HG02678 (cell line): ENCODE data around the gene DHRS3.
"Not testable (repeated sequence)": the region's sequence is repeated elsewhere in the genome, so short reads cannot be mapped to it uniquely, and the experiment has no call there.

ENCODE experiments used
- ATAC-seq: cut with Tn5 transposase; IDR thresholded peaks from one replicate; pipeline ENCODE4 v1.9.1; 2021; ENCODE audit warnings: mild to moderate bottlenecking, moderate library complexity; ENCODE audit not compliant: unreplicated experiment

The DHRS3 gene

GRCh38 chr1:12581179-12581578 lies 36.8 kb downstream of the DHRS3 start:
- ATAC-seq = no peak

- ATAC-seq = no peak
Measured at GRCh38 chr1:12580054-12580887, 37.7 kb downstream of the DHRS3 start.

- no peak for ATAC-seq
Measured at GRCh38 chr1:12578860-12579422, 39.1 kb downstream of the DHRS3 start.

- ATAC-seq = no peak
Measured at GRCh38 chr1:12577020-12577419, 41.0 kb downstream of the DHRS3 start.

GRCh38 chr1:12574757-12575139 lies 43.3 kb downstream of the DHRS3 start:
- no peak for ATAC-seq

GRCh38 chr1:12573015-12573825 lies 44.8 kb downstream of the DHRS3 start:
- ATAC-seq = no peak

- no peak for ATAC-seq
Measured at GRCh38 chr1:12572522-12572921, 45.5 kb downstream of the DHRS3 start.

GRCh38 chr1:12570291-12570690 lies 47.7 kb downstream of the DHRS3 start:
- ATAC-seq = no peak

- ATAC-seq = no peak
Measured at GRCh38 chr1:12568009-12568767, 49.8 kb downstream of the DHRS3 start.

GRCh38 chr1:12567288-12567819 lies 50.7 kb downstream of the DHRS3 start:
- ATAC-seq = no peak

- ATAC-seq = no peak
Measured at GRCh38 chr1:12566484-12567287, 51.3 kb downstream of the DHRS3 start.

- no peak for ATAC-seq
Measured at GRCh38 chr1:12565966-12566352, 52.1 kb downstream of the DHRS3 start.

- no peak for ATAC-seq
Measured at GRCh38 chr1:12565094-12565965, 52.7 kb downstream of the DHRS3 start.

GRCh38 chr1:12564251-12564650 lies 53.8 kb downstream of the DHRS3 start:
- not testable (repeated sequence) for ATAC-seq

- no peak for ATAC-seq
Measured at GRCh38 chr1:12562955-12563576, 54.9 kb downstream of the DHRS3 start.

GRCh38 chr1:12561121-12561520 lies 56.9 kb downstream of the DHRS3 start:
- no peak for ATAC-seq

GRCh38 chr1:12556957-12557935 lies 60.8 kb downstream of the DHRS3 start:
- no peak for ATAC-seq
